Activated CD4-positive, alpha-beta T cell treated with anti-CD3 and anti-CD28 coated beads, Interleukin-2, amount 50 U/mL, for 16 hours (primary cell): Measurements from ENCODE around the gene DPYD.
A peak's percentile ranks its signal among the peaks of the same experiment; 100 is the strongest.
"Not testable (repeated sequence)": the region's sequence is repeated elsewhere in the genome, so short reads cannot be mapped to it uniquely, and the experiment has no call there.

Experiments
- DNase-seq: peaks from one replicate; pipeline ENCODE4 v3.0.0-alpha.2; 2020

Gene DPYD

GRCh38 chr1:97254731-97255463 is 665.9 kb downstream of the DPYD start:
- DNase-seq: no peak

GRCh38 chr1:97252925-97253324 is 667.9 kb downstream of the DPYD start:
- no peak for DNase-seq

GRCh38 chr1:97252076-97252475 is 668.8 kb downstream of the DPYD start:
- no peak for DNase-seq

- DNase-seq: no peak
Measured at GRCh38 chr1:97247196-97247595, 673.6 kb downstream of the DPYD start.

GRCh38 chr1:97245682-97246081 is 675.2 kb downstream of the DPYD start:
- no peak for DNase-seq

GRCh38 chr1:97245026-97245425 is 675.8 kb downstream of the DPYD start:
- no peak for DNase-seq

GRCh38 chr1:97243973-97244560 is 676.8 kb downstream of the DPYD start:
- peak; percentile 4 for DNase-seq

GRCh38 chr1:97238816-97239215 is 682.0 kb downstream of the DPYD start:
- no peak for DNase-seq

- DNase-seq: not testable (repeated sequence)
Measured at GRCh38 chr1:97231354-97231753, 689.5 kb downstream of the DPYD start.

GRCh38 chr1:97212671-97213070 is 708.2 kb downstream of the DPYD start:
- DNase-seq: no peak

- no peak for DNase-seq
Measured at GRCh38 chr1:97210307-97210706, 710.5 kb downstream of the DPYD start.

- DNase-seq: no peak
Measured at GRCh38 chr1:97209381-97209957, 711.4 kb downstream of the DPYD start.

- no peak for DNase-seq
Measured at GRCh38 chr1:97207868-97208267, 713.0 kb downstream of the DPYD start.

GRCh38 chr1:97204468-97204867 is 716.4 kb downstream of the DPYD start:
- DNase-seq: no peak

GRCh38 chr1:97202481-97203380 is 718.1 kb downstream of the DPYD start:
- no peak for DNase-seq

GRCh38 chr1:97201641-97202040 is 719.2 kb downstream of the DPYD start:
- DNase-seq: no peak

- DNase-seq: no peak
Measured at GRCh38 chr1:97200595-97200994, 720.2 kb downstream of the DPYD start.

GRCh38 chr1:97196825-97197516 is 723.9 kb downstream of the DPYD start:
- DNase-seq: no peak

- no peak for DNase-seq
Measured at GRCh38 chr1:97192872-97193572, 727.8 kb downstream of the DPYD start.

GRCh38 chr1:97190326-97190725 is 730.5 kb downstream of the DPYD start:
- no peak for DNase-seq

- peak; percentile 3 for DNase-seq
Measured at GRCh38 chr1:97186381-97186780, 734.5 kb downstream of the DPYD start.
